ENCODE measurements around the gene PRTN3.

PRTN3 gene

DNA sequence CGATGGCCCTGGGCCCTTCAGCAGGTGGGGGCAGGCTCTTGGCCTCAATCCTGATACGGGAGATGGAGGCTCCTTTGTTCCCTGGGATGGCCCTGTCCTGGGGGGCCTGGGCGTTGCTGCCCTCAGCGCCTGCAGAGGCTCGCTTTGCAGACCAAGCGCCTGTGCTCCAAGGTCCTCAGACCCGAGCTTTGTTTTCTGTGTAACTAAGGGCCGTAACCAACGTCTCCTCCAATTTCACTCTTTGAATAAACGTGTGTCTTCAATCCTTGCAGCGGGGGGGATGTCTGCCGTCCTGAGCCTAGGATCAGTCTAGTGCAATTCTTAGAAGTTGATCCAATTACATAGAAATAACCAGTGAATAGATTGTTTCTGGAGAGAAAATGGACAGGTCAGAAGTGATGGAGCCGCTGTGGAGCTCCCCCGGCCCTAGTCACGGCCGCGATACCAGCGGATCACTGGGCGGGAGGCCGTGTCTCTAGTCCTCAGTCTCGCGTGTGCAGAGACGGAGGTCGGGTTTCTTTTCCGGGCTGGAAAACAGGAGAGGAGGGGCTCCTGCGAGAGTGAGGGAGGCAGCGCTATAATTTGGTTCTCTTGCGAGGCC lies 38.2 kb upstream of the PRTN3 start:
- peak; percentile 61 for DNase-seq

DNA sequence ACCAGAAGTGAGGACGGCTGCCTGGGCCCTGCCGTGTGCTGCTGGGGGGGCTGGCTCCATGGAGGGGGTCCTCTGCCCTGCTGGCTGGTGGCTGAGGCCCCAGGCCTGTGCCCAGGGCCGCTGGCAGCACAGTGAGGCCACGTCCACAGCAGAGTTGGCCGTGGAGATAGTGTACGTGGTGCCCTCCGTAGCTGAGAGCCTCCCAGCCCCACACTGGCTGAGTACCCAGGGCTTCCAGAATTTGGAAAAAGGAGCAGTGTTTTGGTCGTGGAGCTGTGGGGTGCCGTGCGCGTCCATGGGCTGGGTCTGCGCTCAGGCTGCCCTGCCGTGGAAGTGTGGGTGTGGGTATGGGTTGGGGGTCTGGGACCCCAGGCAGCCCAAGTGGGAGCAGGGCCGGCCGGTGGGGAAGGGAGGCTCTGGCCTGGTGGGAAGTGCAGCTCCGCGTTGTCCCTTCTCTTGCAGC lies 37.7 kb upstream of the PRTN3 start:
- DNase-seq, result no peak

DNA sequence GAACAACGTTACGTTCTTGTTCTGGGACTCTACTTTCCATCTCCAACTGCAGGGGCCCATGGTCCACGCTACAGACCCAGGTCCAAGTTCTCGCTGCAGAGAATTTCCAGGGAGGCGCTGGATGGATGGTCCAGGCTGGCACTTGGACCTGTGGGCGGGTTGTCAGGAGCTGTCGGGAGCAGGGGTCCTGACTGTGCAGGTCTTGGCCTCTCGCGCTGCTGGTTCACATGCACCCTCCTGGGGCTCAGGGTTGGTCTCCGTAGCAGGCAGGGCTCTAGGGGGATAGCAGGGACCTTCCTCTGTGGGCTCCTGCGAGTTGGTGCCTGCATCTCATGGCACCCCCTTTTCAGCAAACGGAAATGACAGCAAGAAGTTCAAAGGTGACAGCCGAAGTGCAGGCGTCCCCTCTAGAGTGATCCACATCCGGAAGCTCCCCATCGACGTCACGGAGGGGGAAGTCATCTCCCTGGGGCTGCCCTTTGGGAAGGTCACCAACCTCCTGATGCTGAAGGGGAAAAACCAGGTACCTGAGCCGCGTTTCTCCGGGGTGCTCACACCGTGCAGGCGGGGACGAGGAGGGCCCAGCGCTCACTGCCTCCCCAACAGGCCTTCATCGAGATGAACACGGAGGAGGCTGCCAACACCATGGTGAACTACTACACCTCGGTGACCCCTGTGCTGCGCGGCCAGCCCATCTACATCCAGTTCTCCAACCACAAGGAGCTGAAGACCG lies 36.9 kb upstream of the PRTN3 start:
- no peak for DNase-seq

DNA sequence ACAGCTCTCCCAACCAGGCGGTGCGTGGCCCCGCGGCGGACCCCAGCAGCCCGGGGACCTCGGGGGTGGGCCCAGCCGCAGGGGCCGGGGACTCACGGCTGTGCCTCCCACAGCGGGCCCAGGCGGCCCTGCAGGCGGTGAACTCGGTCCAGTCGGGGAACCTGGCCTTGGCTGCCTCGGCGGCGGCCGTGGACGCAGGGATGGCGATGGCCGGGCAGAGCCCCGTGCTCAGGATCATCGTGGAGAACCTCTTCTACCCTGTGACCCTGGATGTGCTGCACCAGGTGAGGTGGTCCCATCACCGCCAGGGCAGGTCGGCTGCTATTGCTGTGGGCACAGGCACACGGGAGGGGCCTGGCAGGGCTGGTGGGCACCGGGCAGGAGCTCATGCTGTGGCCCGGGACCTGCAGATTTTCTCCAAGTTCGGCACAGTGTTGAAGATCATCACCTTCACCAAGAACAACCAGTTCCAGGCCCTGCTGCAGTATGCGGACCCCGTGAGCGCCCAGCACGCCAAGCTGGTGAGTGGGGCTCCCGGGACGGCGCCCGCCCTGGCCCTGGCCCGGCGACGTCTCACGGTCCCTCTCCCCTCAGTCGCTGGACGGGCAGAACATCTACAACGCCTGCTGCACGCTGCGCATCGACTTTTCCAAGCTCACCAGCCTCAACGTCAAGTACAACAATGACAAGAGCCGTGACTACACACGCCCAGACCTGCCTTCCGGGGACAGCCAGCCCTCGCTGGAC lies 36.2 kb upstream of the PRTN3 start:
- DNase-seq, result no peak

- DNase-seq, result no peak
Measured at GRCh38 chr19:805166-805551, 35.6 kb upstream of the PRTN3 start.

DNA sequence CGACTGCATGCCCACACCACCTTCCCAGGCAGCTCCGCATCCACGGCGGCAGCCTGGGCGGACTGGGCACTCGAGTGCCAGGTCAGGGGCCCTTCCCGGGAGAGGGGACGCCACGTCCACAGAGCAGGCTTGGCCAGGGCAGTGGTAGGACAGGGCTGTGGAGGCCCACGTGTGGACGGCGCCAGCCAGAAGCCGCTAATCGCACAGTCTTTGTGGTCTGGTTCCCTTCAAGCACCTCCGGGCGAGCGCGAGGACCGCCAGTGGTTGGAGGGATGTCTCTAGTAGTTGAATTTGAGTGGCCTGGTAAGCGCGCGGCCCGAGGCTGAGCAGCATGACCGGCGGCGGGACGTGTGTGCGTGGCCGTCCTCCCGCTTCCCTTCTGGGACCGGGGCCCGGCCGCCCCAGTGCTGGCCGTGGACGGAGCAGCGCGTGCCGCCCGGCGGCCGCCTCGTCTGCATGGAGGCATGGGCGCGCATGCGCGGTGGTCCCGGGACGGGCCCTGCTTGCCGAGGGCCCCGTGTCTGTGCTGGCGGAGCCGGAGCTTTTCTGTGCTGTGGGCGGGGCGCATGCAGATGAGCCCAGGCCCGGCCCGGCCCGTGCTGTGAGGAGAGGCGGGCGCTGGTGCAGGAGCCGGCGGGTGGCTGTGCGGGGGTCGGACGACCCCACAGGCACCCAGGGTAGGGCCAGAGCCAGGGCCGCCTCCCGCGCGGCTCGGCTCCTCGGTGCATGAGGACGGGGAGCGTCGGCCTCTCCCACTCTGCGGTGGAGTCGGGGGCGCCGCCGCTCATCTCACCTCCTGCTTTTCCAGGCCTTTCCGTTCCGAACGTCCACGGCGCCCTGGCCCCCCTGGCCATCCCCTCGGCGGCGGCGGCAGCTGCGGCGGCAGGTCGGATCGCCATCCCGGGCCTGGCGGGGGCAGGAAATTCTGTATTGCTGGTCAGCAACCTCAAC lies 34.9 kb upstream of the PRTN3 start:
- no peak for DNase-seq

DNA sequence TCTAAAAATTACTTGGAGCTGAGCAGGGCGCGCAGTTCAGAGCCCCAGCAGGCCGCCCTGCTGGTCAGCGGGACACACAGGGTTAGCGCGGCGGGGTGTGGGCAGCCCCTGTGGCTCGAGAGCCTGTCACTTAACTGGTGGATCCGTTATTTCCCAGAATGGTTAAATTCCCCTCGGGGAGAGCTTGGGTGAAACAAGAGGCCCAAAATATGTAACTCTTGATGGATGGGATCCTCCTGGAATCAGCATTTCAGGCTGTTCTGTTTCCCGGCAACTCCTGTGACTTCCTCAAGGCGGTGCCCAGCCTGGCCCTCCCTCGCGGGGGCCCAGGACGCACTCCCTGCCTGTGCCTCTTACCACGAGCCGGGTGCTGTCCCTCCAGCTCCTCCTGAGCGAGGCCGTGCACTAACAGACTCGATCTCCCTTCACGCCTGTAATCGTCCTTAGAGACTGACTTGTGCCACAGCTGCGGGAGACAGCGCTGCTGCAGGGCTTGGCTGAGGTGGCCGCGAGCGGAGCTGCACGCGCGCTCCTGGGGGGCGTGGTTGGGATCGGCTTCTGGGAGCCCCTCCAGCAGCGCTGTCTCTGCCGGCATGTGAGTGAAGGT lies 33.9 kb upstream of the PRTN3 start:
- DNase-seq, result no peak

- no peak for DNase-seq
Measured at GRCh38 chr19:807627-808422, 33.0 kb upstream of the PRTN3 start.

- DNase-seq, result no peak
Measured at GRCh38 chr19:808423-808775, 32.4 kb upstream of the PRTN3 start.

GRCh38 chr19:810077-810855 lies 30.5 kb upstream of the PRTN3 start:
- no peak for DNase-seq

GRCh38 chr19:810883-811489 lies 29.8 kb upstream of the PRTN3 start:
- DNase-seq, result no peak

GRCh38 chr19:811506-812048 lies 29.2 kb upstream of the PRTN3 start:
- DNase-seq, result no peak

- no peak for DNase-seq
Measured at GRCh38 chr19:812049-812746, 28.6 kb upstream of the PRTN3 start.

- no peak for DNase-seq
Measured at GRCh38 chr19:812747-813218, 28.0 kb upstream of the PRTN3 start.

GRCh38 chr19:813219-814151 lies 27.3 kb upstream of the PRTN3 start:
- no peak for DNase-seq

DNA sequence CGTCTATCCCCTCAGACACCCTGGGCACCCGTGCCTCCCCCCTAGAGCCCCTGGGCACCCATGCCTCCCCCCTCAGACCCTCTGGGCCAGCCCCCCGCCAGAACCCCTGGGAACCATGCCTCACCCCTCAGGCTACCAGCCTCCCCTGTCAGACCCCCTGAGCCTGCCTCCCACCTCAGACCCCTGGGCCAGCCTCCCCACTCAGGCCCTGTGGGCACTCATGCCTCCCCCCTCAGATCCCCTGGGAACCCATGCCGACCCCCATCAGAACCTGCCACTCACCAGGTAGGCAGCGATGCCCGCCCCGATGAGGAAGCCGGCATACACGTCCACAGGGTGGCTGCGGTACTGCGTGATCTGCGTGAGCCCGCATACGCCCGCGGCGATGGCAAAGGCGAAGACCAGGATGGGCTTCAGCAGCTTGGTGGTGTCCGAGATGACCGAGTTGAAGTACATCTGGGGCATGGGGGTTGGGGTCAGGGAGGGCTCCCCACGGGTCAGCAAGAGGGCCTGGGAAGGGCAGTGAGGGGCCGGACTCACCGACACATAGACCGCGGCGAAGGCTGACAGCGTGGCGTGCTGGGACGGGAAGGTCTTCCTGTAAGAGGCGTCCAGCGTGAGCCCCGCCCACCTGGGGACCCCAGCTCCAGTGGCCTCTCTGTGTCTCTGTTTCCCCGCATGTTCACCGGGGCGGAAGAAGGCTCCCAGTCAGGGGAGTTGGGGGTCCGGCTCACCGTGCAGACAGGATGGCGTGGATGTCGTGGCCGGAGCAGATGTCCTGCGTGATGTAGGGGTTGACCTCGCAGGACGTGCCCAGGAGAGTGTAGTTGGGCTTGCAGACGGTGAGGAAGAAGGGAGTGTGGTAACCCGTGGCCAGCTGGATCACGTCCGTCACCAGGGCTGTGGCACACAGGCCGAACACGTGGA lies 26.4 kb upstream of the PRTN3 start:
- DNase-seq, result no peak
